ENCODE results near the gene TADA2B. TPM values are rescaled to one million over a fixed set of nuclear protein-coding genes. Genes with fewer than 3 reads are reported as not detected.

The TADA2B gene
- total and polyA plus RNA-seq, 2 donors (not counting 1 experiment from before 2014, with no cell fraction given) = 13.6 to 38.5 TPM

GRCh38 chr4:7002336-7002735 is 40.8 kb upstream of the TADA2B start:
- Histone ChIP-seq H3K36me3 (replicated peaks in 1 of 2; ENCODE audit: control extremely low read depth in 1 of 2, control insufficient read depth in 1 of 2, extremely low read depth in 1 of 2, insufficient read depth in 2 of 2, low read length in 1 of 2) (peaks cover 2 to 85% of the 10 kb centered on the region in 2 experiments), H4K20me1 (ENCODE audit: control insufficient read depth, insufficient read depth, low read length, poor library complexity, severe bottlenecking) (peaks cover 9% of the 10 kb centered on the region), H2AFZ (ENCODE audit: insufficient read depth, low read depth, low read length, poor library complexity, severe bottlenecking) (no peak overlapping the region), H3K27ac (ENCODE audit: low read length in 2 of 2) (no peak overlapping the region), H3K9me3 (ENCODE audit: control extremely low read depth in 1 of 3, control insufficient read depth in 2 of 3, insufficient read depth in 1 of 3, low read length in 2 of 3) (no peaks in the 10 kb centered on the region), H3K79me2 (ENCODE audit: control insufficient read depth, insufficient read depth, low read length) (peaks cover 21% of the 10 kb centered on the region), H3K27me3 (replicated peaks in 1 of 4; ENCODE audit: control extremely low read depth in 1 of 4, control insufficient read depth in 3 of 4, insufficient read depth in 4 of 4, low read length in 3 of 4) (no peaks in the 10 kb centered on the region), H3K4me3 (ENCODE audit: control extremely low read depth in 1 of 5, extremely low read depth in 1 of 5, insufficient read depth in 1 of 5, low read depth in 2 of 5, low read length in 4 of 5) (no peak overlapping the region), H3K9ac (ENCODE audit: low read length) (no peak overlapping the region), H3K4me2 (replicated peaks; ENCODE audit: low read depth, low read length, poor library complexity, severe bottlenecking) (no peak overlapping the region), H3K4me1 (ENCODE audit: control insufficient read depth in 2 of 2, insufficient read depth in 2 of 2, low read length in 2 of 2) (no peaks in the 10 kb centered on the region)
- CTCF ChIA-PET = no interaction called here
- intact Hi-C loops (cut with micrococcal nuclease) = no loop called here
- DNase-seq = no peak
- H3K4me1 Mint-ChIP-seq = no peaks in the 10 kb centered on the region
- POLR2A ChIA-PET = no interaction called here
- H3K27ac Mint-ChIP-seq = no peak overlapping the region
- H3K27me3 Mint-ChIP-seq = no peaks in the 10 kb centered on the region
- ATAC-seq (ENCODE audit: low read depth) = no peak
- TF ChIP-seq EZH2 (IDR thresholded peaks at IDR 0.05; ENCODE audit: borderline replicate concordance, insufficient read depth, low read depth, low read length, poor library complexity, severe bottlenecking) (no peak), CTCF (IDR thresholded peaks at IDR 0.05) (no peak)
- no peaks in the 10 kb centered on the region for H3K9me3 Mint-ChIP-seq (ENCODE audit: insufficient read depth)
- no peak overlapping the region for H3K4me3 Mint-ChIP-seq
- 100% methylated on average over 4 of the region's 7 CpGs for WGBS (ENCODE audit: insufficient coverage)

- Histone ChIP-seq H3K36me3 (replicated peaks in 1 of 2; ENCODE audit: control extremely low read depth in 1 of 2, control insufficient read depth in 1 of 2, extremely low read depth in 1 of 2, insufficient read depth in 2 of 2, low read length in 1 of 2) (peaks cover 2 to 89% of the 10 kb centered on the region in 2 experiments), H3K4me1 (ENCODE audit: control insufficient read depth in 2 of 2, insufficient read depth in 2 of 2, low read length in 2 of 2) (no peaks in the 10 kb centered on the region), H4K20me1 (ENCODE audit: control insufficient read depth, insufficient read depth, low read length, poor library complexity, severe bottlenecking) (peaks cover 9% of the 10 kb centered on the region), H3K4me3 (ENCODE audit: control extremely low read depth in 1 of 5, extremely low read depth in 1 of 5, insufficient read depth in 1 of 5, low read depth in 2 of 5, low read length in 4 of 5) (no peak overlapping the region), H2AFZ (ENCODE audit: insufficient read depth, low read depth, low read length, poor library complexity, severe bottlenecking) (no peak overlapping the region), H3K27me3 (replicated peaks in 1 of 4; ENCODE audit: control extremely low read depth in 1 of 4, control insufficient read depth in 3 of 4, insufficient read depth in 4 of 4, low read length in 3 of 4) (no peaks in the 10 kb centered on the region), H3K9ac (ENCODE audit: low read length) (no peak overlapping the region), H3K27ac (ENCODE audit: low read length in 2 of 2) (no peak overlapping the region), H3K79me2 (ENCODE audit: control insufficient read depth, insufficient read depth, low read length) (peaks cover 18% of the 10 kb centered on the region), H3K9me3 (ENCODE audit: control extremely low read depth in 1 of 3, control insufficient read depth in 2 of 3, insufficient read depth in 1 of 3, low read length in 2 of 3) (no peaks in the 10 kb centered on the region), H3K4me2 (replicated peaks; ENCODE audit: low read depth, low read length, poor library complexity, severe bottlenecking) (no peak overlapping the region)
- no peaks in the 10 kb centered on the region for H3K27me3 Mint-ChIP-seq
- ATAC-seq (ENCODE audit: low read depth) = no peak
- no peaks in the 10 kb centered on the region for H3K9me3 Mint-ChIP-seq (ENCODE audit: insufficient read depth)
- no peak for TF ChIP-seq CTCF (IDR thresholded peaks at IDR 0.05)
- TF ChIP-seq EZH2 (IDR thresholded peaks at IDR 0.05; ENCODE audit: borderline replicate concordance, insufficient read depth, low read depth, low read length, poor library complexity, severe bottlenecking) = no peak
- ChIA-PET POLR2A (no interaction called here), CTCF (interaction anchor here (1.1 to 1.2 kb wide), 2 partner anchors 10 to 33 kb away, joined by 3 read pairs; no protein-coding TSS in a partner anchor)
- H3K4me3 Mint-ChIP-seq = no peak overlapping the region
- 81% methylated on average over 6 of the region's 11 CpGs for WGBS (ENCODE audit: insufficient coverage)
- no peak overlapping the region for H3K27ac Mint-ChIP-seq
- intact Hi-C loops (cut with micrococcal nuclease) = no loop called here
- H3K4me1 Mint-ChIP-seq = no peaks in the 10 kb centered on the region
- no peak for DNase-seq
Observed at GRCh38 chr4:7003176-7003878, 39.8 kb upstream of the TADA2B start.

Measured in B cell (primary cell).